ENCODE measurements around the gene FCER1A.

Gene FCER1A

GRCh38 chr1:159352436-159352835 lies 50.3 kb downstream of the FCER1A start:
- no peak for DNase-seq (ENCODE audit: low spot score)
